Measurements from ENCODE around the gene HIGD1C. TPM values are rescaled to one million over a fixed set of nuclear protein-coding genes. Genes with fewer than 3 reads are reported as not detected.
"Not testable (repeated sequence)": the region's sequence is repeated elsewhere in the genome, so short reads cannot be mapped to it uniquely, and the experiment has no call there.

HIGD1C gene
- total RNA-seq, 1 experiment from 2014 or later = not detected

DNA sequence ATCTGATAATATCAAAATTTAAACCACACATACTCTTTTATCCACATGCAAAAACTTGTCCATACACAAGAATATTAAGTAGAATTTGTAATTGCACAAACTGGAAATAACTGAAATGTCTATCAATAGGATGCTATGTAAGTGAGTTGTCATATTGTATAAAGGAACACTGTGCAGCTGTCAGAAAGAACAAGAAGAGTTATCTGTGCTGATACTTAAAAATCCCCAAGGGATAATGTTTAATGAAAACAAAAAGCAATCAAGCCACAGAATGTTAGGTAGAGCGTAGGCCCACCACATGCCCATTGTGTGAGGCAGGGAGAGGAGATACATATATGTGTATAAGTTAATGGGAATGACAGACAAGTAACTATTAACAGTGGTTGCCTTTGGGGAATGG lies 25.9 kb upstream of the HIGD1C start:
- TF ChIP-seq CTCF (IDR thresholded peaks at IDR 0.05; ENCODE audit: insufficient read depth in 1 of 2, low read depth in 1 of 2, low read length in 1 of 2, severe bottlenecking in 1 of 2, unreplicated experiment in 1 of 2) = no peak
- H3K36me3 ChIP-seq (ENCODE audit: control insufficient read depth, insufficient read depth, low read length) = no peaks in the 10 kb centered on the region
- Mint-ChIP-seq H3K27me3 (ENCODE audit: insufficient read depth, unreplicated experiment) (no peaks in the 10 kb centered on the region), H3K4me3 (ENCODE audit: unreplicated experiment) (no peak overlapping the region), H3K27ac (ENCODE audit: unreplicated experiment) (no peak overlapping the region), H3K4me1 (ENCODE audit: low read depth, unreplicated experiment) (peaks cover 28% of the 10 kb centered on the region), H3K9me3 (ENCODE audit: unreplicated experiment) (no peaks in the 10 kb centered on the region), H3K36me3 (ENCODE audit: insufficient read depth, unreplicated experiment) (no peaks in the 10 kb centered on the region)
- no peaks in the 10 kb centered on the region for H3K9me3 ChIP-seq
- ChIA-PET POLR2A (no interaction called here), CTCF (no interaction called here)
- intact Hi-C loops (cut with micrococcal nuclease; ENCODE audit: unreplicated experiment) = no loop called here
- DNase-seq = no peak
- no TSS peak for BruUV-seq (replicated peaks)
- H3K4me1 ChIP-seq = peaks cover 16% of the 10 kb centered on the region
- H3K4me3 ChIP-seq (ENCODE audit: low read depth, low read length) = no peak overlapping the region
- H3K27me3 ChIP-seq (replicated peaks; ENCODE audit: control insufficient read depth, insufficient read depth, low read length) = no peaks in the 10 kb centered on the region

GRCh38 chr12:50926932-50927331 lies 25.4 kb upstream of the HIGD1C start:
- POLR2A ChIA-PET; H3K9me3 ChIP-seq; H3K27ac Mint-ChIP-seq (ENCODE audit: unreplicated experiment); intact Hi-C loops (cut with micrococcal nuclease; ENCODE audit: unreplicated experiment); DNase-seq; H3K36me3 ChIP-seq (ENCODE audit: control insufficient read depth, insufficient read depth, low read length); BruUV-seq (replicated peaks); H3K27me3 ChIP-seq (replicated peaks; ENCODE audit: control insufficient read depth, insufficient read depth, low read length); H3K36me3 Mint-ChIP-seq (ENCODE audit: insufficient read depth, unreplicated experiment); H3K27me3 Mint-ChIP-seq (ENCODE audit: insufficient read depth, unreplicated experiment); H3K9me3 Mint-ChIP-seq (ENCODE audit: unreplicated experiment); H3K4me3 ChIP-seq (ENCODE audit: low read depth, low read length); CTCF ChIA-PET; H3K4me3 Mint-ChIP-seq (ENCODE audit: unreplicated experiment): not testable (repeated sequence)
- peaks cover 18% of the 10 kb centered on the region for H3K4me1 ChIP-seq
- H3K4me1 Mint-ChIP-seq (ENCODE audit: low read depth, unreplicated experiment) = peaks cover 28% of the 10 kb centered on the region

DNA sequence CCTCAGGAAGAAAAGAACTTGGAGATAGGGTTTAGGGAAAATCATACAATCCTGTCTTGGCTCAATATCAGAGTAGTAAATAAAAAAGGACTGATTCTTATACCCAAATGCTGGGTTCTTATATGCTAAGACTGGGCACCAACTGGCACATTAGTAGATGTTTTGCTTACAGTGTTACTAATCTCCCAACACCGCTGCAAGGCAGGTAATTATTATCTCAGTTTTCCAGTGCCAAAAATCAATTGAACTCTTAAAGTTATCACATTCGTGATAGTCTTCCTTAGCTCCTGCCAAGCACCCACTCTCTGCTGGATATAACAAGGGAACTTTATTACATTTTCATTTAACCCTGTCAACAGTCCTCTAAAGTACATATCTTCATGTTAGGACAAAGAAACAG lies 25.0 kb upstream of the HIGD1C start:
- Mint-ChIP-seq H3K4me1 (ENCODE audit: low read depth, unreplicated experiment) (peaks cover 27% of the 10 kb centered on the region), H3K9me3 (ENCODE audit: unreplicated experiment) (no peaks in the 10 kb centered on the region), H3K27me3 (ENCODE audit: insufficient read depth, unreplicated experiment) (no peaks in the 10 kb centered on the region), H3K36me3 (ENCODE audit: insufficient read depth, unreplicated experiment) (no peaks in the 10 kb centered on the region), H3K27ac (ENCODE audit: unreplicated experiment) (no peak overlapping the region), H3K4me3 (ENCODE audit: unreplicated experiment) (no peak overlapping the region)
- POLR2A ChIA-PET = no interaction called here
- Histone ChIP-seq H3K4me1 (peaks cover 22% of the 10 kb centered on the region), H3K27me3 (replicated peaks; ENCODE audit: control insufficient read depth, insufficient read depth, low read length) (no peaks in the 10 kb centered on the region), H3K36me3 (ENCODE audit: control insufficient read depth, insufficient read depth, low read length) (no peaks in the 10 kb centered on the region), H3K4me3 (ENCODE audit: low read depth, low read length) (no peak overlapping the region), H3K9me3 (no peaks in the 10 kb centered on the region)
- BruUV-seq (replicated peaks) = no TSS peak
- intact Hi-C loops (cut with micrococcal nuclease; ENCODE audit: unreplicated experiment) = no loop called here
- CTCF ChIA-PET = no interaction called here
- no peak for DNase-seq
- no peak for TF ChIP-seq CTCF (IDR thresholded peaks at IDR 0.05; ENCODE audit: insufficient read depth in 1 of 2, low read depth in 1 of 2, low read length in 1 of 2, severe bottlenecking in 1 of 2, unreplicated experiment in 1 of 2)

DNA sequence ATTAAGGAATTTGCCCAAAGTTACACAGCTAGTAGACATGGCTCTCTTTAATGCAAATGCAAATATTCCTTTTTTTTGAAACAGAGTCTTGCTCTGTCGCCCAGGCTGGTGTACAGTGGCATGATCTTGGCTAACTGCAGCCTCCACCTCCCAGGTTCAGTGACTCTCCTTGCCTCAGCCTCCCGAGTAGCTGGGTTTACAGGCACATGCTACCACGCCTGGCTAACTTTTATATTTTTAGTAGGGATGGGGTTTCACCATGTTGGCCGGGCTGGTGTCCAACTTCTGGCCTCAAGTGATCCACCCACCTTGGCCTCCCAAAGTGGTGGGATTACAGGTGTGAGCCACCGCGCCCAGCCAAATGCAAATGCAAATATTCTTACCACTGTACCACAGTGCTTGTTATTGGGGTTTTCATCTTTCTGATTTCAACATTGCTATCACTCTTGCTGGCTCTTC lies 24.5 kb upstream of the HIGD1C start:
- DNase-seq = no peak
- H3K27ac Mint-ChIP-seq (ENCODE audit: unreplicated experiment) = no peak overlapping the region
- CTCF ChIA-PET = no interaction called here
- no peak overlapping the region for H3K4me3 Mint-ChIP-seq (ENCODE audit: unreplicated experiment)
- intact Hi-C loops (cut with micrococcal nuclease; ENCODE audit: unreplicated experiment) = no loop called here
- no peaks in the 10 kb centered on the region for H3K27me3 Mint-ChIP-seq (ENCODE audit: insufficient read depth, unreplicated experiment)
- no peaks in the 10 kb centered on the region for H3K9me3 ChIP-seq
- TF ChIP-seq CTCF (IDR thresholded peaks at IDR 0.05; ENCODE audit: insufficient read depth in 1 of 2, low read depth in 1 of 2, low read length in 1 of 2, severe bottlenecking in 1 of 2, unreplicated experiment in 1 of 2) = no peak
- peaks cover 27% of the 10 kb centered on the region for H3K4me1 Mint-ChIP-seq (ENCODE audit: low read depth, unreplicated experiment)
- H3K36me3 ChIP-seq (ENCODE audit: control insufficient read depth, insufficient read depth, low read length) = no peaks in the 10 kb centered on the region
- no peaks in the 10 kb centered on the region for H3K36me3 Mint-ChIP-seq (ENCODE audit: insufficient read depth, unreplicated experiment)
- no TSS peak for BruUV-seq (replicated peaks)
- no peaks in the 10 kb centered on the region for H3K9me3 Mint-ChIP-seq (ENCODE audit: unreplicated experiment)
- POLR2A ChIA-PET = no interaction called here
- no peak overlapping the region for H3K4me3 ChIP-seq (ENCODE audit: low read depth, low read length)
- H3K4me1 ChIP-seq = peaks cover 27% of the 10 kb centered on the region
- no peaks in the 10 kb centered on the region for H3K27me3 ChIP-seq (replicated peaks; ENCODE audit: control insufficient read depth, insufficient read depth, low read length)
